GM12878 (cell line): ENCODE results near the gene RHCE. TPM values are rescaled to one million over a fixed set of nuclear protein-coding genes. Genes with fewer than 3 reads are reported as not detected.

Experiments
- ATAC-seq: fragments of 200-7000 bp; cut with Tn5 transposase; 3 replicates; pipeline ENCODE4 v1.9.1; 2020; ENCODE audit warnings: mild to moderate bottlenecking, moderate library complexity
- BruUV-seq: library from RNA; stranded (reverse); fragments of 400-500 nt; replicated peaks from 2 replicates; lab custom pipeline; 2021; lab: Mats Ljungman, UMichigan
- CTCF ChIA-PET: fragments of 300-600 bp; sonication (Branson Sonifier 250); formaldehyde crosslinking; extraction: SDS; loops from one replicate; lab custom pipeline; 2021; ENCODE audit warnings: inconsistent platforms; lab: Yijun Ruan, JAX
- POLR2A ChIA-PET: fragments of 350-600 bp; formaldehyde crosslinking; extraction: SDS; loops from one replicate; lab custom pipeline; 2021; ENCODE audit warnings: inconsistent platforms; lab: Charles Lee
- RAD21 ChIA-PET: fragments of 300-600 bp; sonication (Branson Sonifier 250); formaldehyde crosslinking; loops from one replicate; lab custom pipeline; 2023; ENCODE audit warnings: antibody characterized with exemption; ENCODE audit not compliant: unreplicated experiment; lab: Charles Lee
- SMC1A ChIA-PET: fragments of 300-600 bp; sonication (Branson Sonifier 250); formaldehyde crosslinking; loops from one replicate; lab custom pipeline; 2023; ENCODE audit not compliant: unreplicated experiment, uncharacterized antibody; lab: Charles Lee
- DNase-seq: peaks from one replicate; pipeline ENCODE4 v3.0.0-alpha.2; 2011; ENCODE audit warnings: low read depth, low spot score
- FAIRE-seq: peaks from 3 replicates; lab custom pipeline; 2011; peaks lifted over from hg19 to GRCh38; lab: Jason Lieb, UNC
- H2AFZ ChIP-seq: 2 replicates; pipeline ENCODE4 v1.6.0; 2011; ENCODE audit warnings: low read depth, low read length, control low read depth; ENCODE audit not compliant: control insufficient read depth
- H3K27ac ChIP-seq: 2 replicates; pipeline ENCODE4 v1.5.1; 2011; ENCODE audit warnings: control low read depth; ENCODE audit not compliant: control insufficient read depth, insufficient read depth
- H3K27me3 ChIP-seq, 2 experiments: replicated peaks in 1 of 2; 2 replicates each; pipeline versions ENCODE4 v1.6.0 to v1.6.1; 2011; ENCODE audit warnings: low read length in 1 of 2; ENCODE audit not compliant: control insufficient read depth in 2 of 2, insufficient read depth in 2 of 2
- H3K36me3 ChIP-seq, 2 experiments: 2 replicates each; pipeline ENCODE4 v1.5.1; 2011; ENCODE audit warnings: low read length in 1 of 2; ENCODE audit not compliant: control insufficient read depth in 2 of 2, insufficient read depth in 2 of 2
- H3K4me1 ChIP-seq: 2 replicates; pipeline ENCODE4 v1.6.1; 2011; ENCODE audit warnings: mild to moderate bottlenecking, low read length, moderate library complexity, mixed read lengths; ENCODE audit not compliant: control insufficient read depth, insufficient read depth
- H3K4me2 ChIP-seq: 2 replicates; pipeline ENCODE4 v1.6.0; 2011; ENCODE audit warnings: control low read depth; ENCODE audit not compliant: control insufficient read depth, insufficient read depth
- H3K4me3 ChIP-seq: fragments of 200-600 bp; sonication (generic); 2 replicates; pipeline ENCODE4 v1.5.1; 2016
- H3K79me2 ChIP-seq: 2 replicates; pipeline ENCODE4 v1.6.0; 2011; ENCODE audit warnings: low read length; ENCODE audit not compliant: control insufficient read depth, insufficient read depth
- H3K9ac ChIP-seq: 2 replicates; pipeline ENCODE4 v1.8.0; 2011; ENCODE audit warnings: low read length, control low read depth, mixed read lengths; ENCODE audit not compliant: control insufficient read depth, insufficient read depth
- H3K9me3 ChIP-seq: replicated peaks from 3 replicates; pipeline ENCODE4 v1.5.1; 2011; ENCODE audit warnings: mild to moderate bottlenecking, low read length; ENCODE audit not compliant: control insufficient read depth, insufficient read depth
- H4K20me1 ChIP-seq: 2 replicates; pipeline ENCODE4 v1.6.0; 2011; ENCODE audit not compliant: control insufficient read depth, insufficient read depth
- CHD1 ChIP-seq: IDR thresholded peaks from 2 replicates; pipeline ENCODE4 v1.6.1; 2012; ENCODE audit warnings: low read depth, low read length, improper control_type of control experiment
- CREM ChIP-seq: IDR thresholded peaks from 2 replicates; pipeline ENCODE4 v1.6.1; 2014; ENCODE audit warnings: antibody characterized with exemption, low read depth
- HCFC1 ChIP-seq: fragments of 150-350 bp; IDR thresholded peaks from 2 replicates; pipeline ENCODE4 v1.6.1; 2014; ENCODE audit warnings: low read length
- KDM1A ChIP-seq: fragments of 200-600 bp; sonication (generic); IDR thresholded peaks from 2 replicates; pipeline ENCODE4 v1.6.1; 2016; ENCODE audit warnings: borderline replicate concordance
- RB1 ChIP-seq: fragments of 450-650 bp; formaldehyde crosslinking; IDR thresholded peaks from 2 replicates; pipeline ENCODE4 v1.6.1; 2017; ENCODE audit warnings: mild to moderate bottlenecking, borderline replicate concordance
- SIN3A ChIP-seq: IDR thresholded peaks from 2 replicates; pipeline ENCODE4 v1.6.1; 2012; ENCODE audit warnings: low read depth, low read length, improper control_type of control experiment
- SIX5 ChIP-seq: IDR thresholded peaks from 2 replicates; pipeline ENCODE4 v1.6.1; 2011; ENCODE audit warnings: mild to moderate bottlenecking, low read depth, low read length, moderate library complexity; ENCODE audit not compliant: severe bottlenecking
- SMC3 ChIP-seq: IDR thresholded peaks from 2 replicates; pipeline ENCODE4 v1.6.1; 2011; ENCODE audit warnings: low read length, improper control_type of control experiment, borderline replicate concordance
- STAT3 ChIP-seq: IDR thresholded peaks from 2 replicates; pipeline ENCODE4 v1.6.1; 2011; ENCODE audit warnings: low read depth, low read length, improper control_type of control experiment
- ZBED1 ChIP-seq: IDR thresholded peaks from 2 replicates; pipeline ENCODE4 v1.6.1; 2016; ENCODE audit warnings: borderline replicate concordance
- ZBTB4 ChIP-seq: fragments of 450-650 bp; formaldehyde crosslinking; IDR thresholded peaks from 2 replicates; pipeline ENCODE4 v1.4.0; 2022; ENCODE audit warnings: mild to moderate bottlenecking, moderate library complexity
- WGBS: methylation state at CpG from one replicate; pipeline ENCODE4 v1.1.6; 2016; ENCODE audit warnings: low lambda C conversion rate; ENCODE audit not compliant: insufficient replicate concordance, insufficient coverage; ENCODE audit errors: missing lambda C conversion rate; 5-methylcytosine and 5-hydroxymethylcytosine counted together
- in situ Hi-C: fragments of 300-500 bp; cut with MboI; formaldehyde crosslinking; loops from 9 replicates; pipeline ENCODE4 v1.14.3; 2018; ENCODE audit warnings: mixed read lengths
- intact Hi-C: fragments of 100-400 bp; cut with micrococcal nuclease; formaldehyde crosslinking; loops from one replicate; pipeline ENCODE4 v1.14.2; 2022; ENCODE audit not compliant: unreplicated experiment
- polyA plus RNA-seq, 11 experiments: library from polyadenylated mRNA; depleted of rRNA in 4 of 11; unstranded in 6 of 11; stranded (reverse) in 5 of 11; fragments of >200 nt; fragmentation: Nextera tagmentation in 4 of 11; fragmentation: Illumina TruSeq in 1 of 11; extraction: Ambion mirVana in 4 of 11; extraction: Trizol in 1 of 11; gene quantifications; 1 replicate in 1 of 11; 2 replicates in 10 of 11; pipeline versions ENCODE4 v1.2.1 to v1.2.3, GENCODE V29; 2011 to 2016; ENCODE audit warnings: inconsistent platforms in 2 of 11, missing spikeins in 2 of 11, low read depth in 1 of 11
- total RNA-seq, 4 experiments: library from RNA; depleted of rRNA in 3 of 4; stranded (reverse); fragments of >200 nt in 3 of 4; fragmentation: Illumina TruSeq in 1 of 4; extraction: Trizol in 1 of 4; gene quantifications; 2 replicates each; pipeline versions ENCODE4 v1.2.1 to v1.2.3, GENCODE V29; 2013 to 2021

RHCE gene
- total and polyA plus RNA-seq, 10 of the 15 experiments (the other 5 are each of a cell fraction or from before 2014, with no cell fraction given): 0.06 to 0.41 (median 0.22) TPM; not detected in 2

GRCh38 chr1:25443030-25443699, 22.5 kb upstream of the RHCE start:
- Histone ChIP-seq H3K79me2 (peaks cover 9% of the 10 kb centered on the region), H3K27me3 (no peaks in the 10 kb centered on the region), H3K4me1 (peaks cover 21% of the 10 kb centered on the region), H3K27ac (no peak overlapping the region), H4K20me1 (no peaks in the 10 kb centered on the region), H3K9me3 (no peaks in the 10 kb centered on the region; the same call in 2 of the 3 replicates), H3K4me2 (no peak overlapping the region), H2AFZ (no peak overlapping the region), H3K4me3 (no peak overlapping the region), H3K9ac (no peak overlapping the region), H3K36me3 (no peaks in the 10 kb centered on the region)
- RAD21 ChIA-PET: interaction anchor here (1.4 to 2.4 kb wide), 2 partner anchors 33 to 42 kb away, joined by 3 to 12 read pairs; no protein-coding TSS in a partner anchor
- WGBS: 91% methylated on average over 4 of the region's 4 CpGs
- POLR2A ChIA-PET: interaction anchor here (0.6 to 4.0 kb wide), 5 partner anchors 11 to 37 kb away, joined by 3 to 15 read pairs (median 3); no protein-coding TSS in a partner anchor
- in situ Hi-C loops (no loop called here), intact Hi-C loops (no loop called here)
- TF ChIP-seq STAT3 (no peak), HCFC1 (no peak), KDM1A (no peak), SIN3A (no peak), CREM (no peak), SMC3 (no peak), SIX5 (no peak), CHD1 (no peak), ZBTB4 (CRISPR knock-in tag) (no peak), ZBED1 (no peak), RB1 (no peak)
- no TSS peak for BruUV-seq
- SMC1A ChIA-PET: interaction anchor here (1.0 to 2.8 kb wide), 5 partner anchors 8 to 44 kb away, joined by 3 to 11 read pairs (median 5); no protein-coding TSS in a partner anchor
- ATAC-seq (no peak), FAIRE-seq (peak; percentile 64), DNase-seq (no peak)
- CTCF ChIA-PET: interaction anchor here (1.0 to 3.7 kb wide), 3 partner anchors 10 to 367 kb away, joined by 3 to 13 read pairs (median 3); no protein-coding TSS in a partner anchor
